ENCODE data around the gene CD79B.

CD79B gene

DNA sequence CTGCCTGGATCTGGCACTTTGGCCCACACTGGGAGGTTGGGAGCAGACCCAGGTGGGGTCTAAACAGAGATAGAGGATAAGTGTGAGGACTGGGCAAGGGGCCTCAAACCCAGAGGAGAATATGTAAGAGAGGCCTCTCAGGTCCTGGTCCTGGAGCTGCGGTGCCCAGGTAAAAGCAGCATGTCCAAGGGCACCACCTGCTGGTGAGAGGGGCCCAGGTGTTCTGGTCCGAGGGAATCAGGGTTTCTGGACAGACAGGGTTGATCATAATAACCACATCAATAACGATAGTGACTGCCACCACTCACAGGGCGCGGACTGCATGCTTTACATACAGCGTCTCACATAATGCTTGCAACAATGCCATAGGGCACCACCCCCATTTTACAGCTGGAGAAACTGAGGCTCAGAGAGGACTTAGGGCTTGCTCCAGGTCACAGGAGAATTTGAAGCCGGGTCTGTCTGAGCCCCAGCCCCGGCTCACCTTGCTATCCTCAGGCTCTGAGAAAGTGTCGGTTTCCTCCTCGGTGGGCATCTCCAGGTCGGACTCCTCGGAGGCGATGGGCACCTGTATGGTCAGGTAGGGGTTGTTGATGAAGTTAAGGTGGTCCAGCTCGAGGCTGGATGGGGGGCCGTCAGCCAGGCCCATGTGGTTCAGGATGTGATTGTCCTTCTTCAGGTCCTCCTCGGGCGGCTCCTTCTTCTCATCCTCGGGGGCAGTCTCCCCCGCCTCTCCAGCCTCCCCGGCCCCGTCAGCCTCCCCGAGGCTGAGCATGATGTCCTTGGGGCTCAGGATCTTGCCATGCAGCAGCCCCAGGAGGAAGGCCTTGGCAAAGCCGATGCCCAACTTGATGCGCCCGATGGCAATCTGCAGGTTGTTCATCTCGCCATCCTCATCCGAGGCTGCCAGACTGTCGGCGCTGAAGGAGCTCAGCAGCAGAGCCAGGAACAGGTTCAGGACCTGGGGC is 19.1 kb upstream of the CD79B start:
- DNase-seq (ENCODE audit: low read depth) = no peak

DNA sequence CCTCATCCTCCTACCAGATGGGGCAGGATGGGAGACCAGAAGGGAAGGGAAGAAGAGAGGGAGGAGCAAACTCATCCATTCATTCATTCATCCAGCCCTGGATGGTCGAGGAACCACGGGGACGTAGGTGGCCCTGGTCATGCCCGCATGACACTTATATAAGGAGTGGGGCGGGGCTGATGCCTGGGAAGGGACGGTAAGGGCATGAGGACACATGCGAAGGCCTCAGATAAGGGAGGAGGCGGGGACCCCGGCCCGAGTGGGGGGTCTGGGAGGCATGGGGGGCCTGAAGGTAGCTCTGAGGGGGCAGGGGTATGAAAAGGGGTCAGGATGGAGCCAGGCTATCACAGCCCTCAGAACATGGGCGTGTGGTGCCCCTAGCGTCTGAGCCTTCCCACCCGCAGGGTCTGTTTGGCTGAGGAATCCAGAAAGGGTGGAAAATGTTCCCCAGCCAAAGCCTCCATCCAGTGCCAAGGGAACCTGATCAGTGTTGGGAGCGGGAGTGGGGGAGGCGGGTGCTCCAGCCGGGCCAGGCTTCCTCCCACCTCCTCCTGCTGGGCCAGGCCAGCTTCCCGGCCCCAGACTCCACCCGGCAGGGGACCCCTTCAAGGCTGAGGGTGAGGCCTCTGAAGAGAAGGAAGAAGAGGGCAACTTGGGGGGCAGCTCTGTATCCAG is 17.6 kb upstream of the CD79B start:
- DNase-seq (ENCODE audit: low read depth) = no peak

DNA sequence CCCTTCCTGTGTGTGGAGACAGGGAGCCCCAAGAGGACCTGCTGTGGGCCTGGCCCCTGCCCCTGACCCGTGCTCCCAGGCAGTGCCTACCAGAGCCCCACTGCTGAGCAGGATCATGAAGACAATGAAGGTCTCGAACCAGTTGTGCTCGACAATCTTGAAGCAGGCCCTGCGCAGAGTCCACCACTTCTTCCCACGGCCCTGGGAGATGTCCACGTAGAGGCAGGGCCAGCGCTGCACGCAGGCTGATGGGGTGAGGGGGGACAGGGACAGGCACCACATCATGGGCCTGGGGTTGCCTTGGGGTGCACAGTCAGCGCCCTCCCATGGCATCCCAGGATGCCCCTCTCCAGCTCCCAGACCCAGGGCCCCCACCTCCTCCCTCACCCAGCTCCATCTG is 16.4 kb upstream of the CD79B start:
- DNase-seq (ENCODE audit: low read depth) = no peak

DNA sequence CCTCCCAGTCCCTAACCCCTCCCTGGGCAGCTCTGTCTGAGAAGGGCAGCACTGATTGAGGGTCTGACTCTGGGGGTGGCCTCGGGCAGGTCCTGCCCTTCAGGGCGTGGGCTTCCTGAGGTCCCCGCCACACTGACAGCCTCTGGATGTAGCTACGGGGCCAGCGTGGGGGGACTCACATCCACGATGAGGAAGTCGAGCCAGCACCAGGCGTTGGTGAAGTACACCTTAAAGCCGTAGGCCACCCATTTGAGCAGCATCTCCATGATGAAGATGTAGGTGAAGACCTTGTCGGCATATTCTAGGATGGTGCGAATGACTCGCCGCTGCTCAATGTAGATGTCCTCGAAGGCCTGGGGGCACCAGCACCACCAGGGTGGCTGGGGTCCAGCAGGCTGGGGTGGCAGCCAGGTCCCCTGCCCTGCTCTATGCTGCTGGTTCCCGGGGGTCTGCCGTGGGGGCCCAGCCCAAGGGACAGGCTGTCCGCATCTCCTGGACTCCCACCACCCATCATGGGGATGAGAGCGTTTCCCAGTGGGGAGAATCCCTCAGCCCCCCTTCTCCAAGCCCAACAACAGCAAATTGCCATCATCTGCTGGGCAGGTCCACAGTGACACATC is 15.7 kb upstream of the CD79B start:
- no peak for DNase-seq (ENCODE audit: low read depth)

DNA sequence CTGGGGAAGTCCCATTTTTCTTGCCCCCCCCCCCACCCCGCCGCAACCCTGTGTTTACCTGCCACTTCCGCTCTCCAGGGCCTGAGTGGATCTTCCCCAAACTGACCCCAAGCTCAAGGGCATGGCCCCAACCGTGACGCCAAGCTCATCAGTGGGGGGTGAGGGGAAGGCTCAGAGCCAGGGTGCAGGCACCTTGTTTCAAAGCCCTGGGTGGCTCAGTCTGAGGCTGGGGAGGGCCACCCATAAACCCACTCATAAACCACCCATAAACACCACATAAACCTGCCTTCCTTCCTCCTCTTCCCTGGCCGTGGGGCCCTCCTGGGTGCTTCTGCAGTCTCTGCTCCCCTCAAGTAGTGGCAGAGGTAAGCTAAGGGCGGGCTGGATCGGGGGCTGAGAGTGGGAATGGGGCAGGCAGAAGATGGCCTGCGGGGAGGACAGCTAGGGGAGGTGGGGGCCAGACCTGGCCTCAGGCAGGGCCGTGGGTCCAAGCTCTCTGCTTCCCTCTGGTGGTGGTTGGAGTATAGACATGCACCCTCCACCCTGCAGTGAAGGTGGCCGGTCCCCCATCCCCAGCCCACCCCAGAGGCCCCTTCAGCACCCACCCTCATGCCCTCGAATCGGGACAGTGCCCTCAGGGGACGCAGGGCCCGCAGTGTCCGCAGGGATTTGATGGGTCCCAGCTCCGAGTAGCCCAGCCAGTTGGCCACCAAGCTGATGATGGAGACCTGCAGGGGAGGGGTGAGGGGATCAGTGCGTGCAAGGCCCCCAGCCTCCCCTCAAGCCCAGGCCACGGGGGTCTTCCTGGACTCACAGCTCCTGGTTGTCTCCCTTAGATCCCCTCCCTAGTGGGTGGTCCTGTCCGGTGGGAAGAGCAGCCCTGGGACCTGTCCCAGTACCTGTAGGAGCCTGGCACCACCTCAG is 14.6 kb upstream of the CD79B start:
- DNase-seq (ENCODE audit: low read depth) = no peak

DNA sequence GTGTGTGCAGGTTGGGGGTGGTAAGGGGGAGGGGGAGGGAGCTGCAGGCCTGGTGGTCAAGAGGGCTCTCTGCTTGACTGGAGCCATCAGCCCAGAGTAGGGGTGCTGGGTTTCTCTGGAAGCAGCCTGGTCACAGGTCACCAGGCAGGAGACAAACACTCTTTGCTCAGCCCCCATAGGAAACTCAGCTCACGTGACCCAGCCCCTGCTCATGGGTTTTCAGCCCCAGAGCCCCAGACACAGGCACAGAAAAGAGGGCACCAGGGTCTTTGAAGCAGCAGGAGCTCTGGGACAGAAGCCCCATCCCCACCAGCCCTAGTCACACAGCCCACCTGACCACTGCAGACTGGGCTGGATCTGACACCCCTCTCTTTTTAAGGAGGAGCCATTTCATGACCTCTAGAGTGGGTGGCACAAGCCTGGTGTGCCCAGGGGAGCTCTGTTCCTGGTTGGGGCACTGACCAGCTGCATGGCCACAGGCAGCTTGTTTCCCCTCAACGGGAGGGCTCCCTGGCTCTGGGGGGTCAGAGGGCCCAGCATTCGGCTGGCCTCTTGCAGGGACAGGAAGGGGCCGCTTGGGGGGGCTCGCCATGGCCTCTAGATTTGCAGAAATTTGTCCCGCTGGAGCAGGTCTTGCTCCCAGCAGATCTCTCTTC is 13.8 kb upstream of the CD79B start:
- no peak for DNase-seq (ENCODE audit: low read depth)

DNA sequence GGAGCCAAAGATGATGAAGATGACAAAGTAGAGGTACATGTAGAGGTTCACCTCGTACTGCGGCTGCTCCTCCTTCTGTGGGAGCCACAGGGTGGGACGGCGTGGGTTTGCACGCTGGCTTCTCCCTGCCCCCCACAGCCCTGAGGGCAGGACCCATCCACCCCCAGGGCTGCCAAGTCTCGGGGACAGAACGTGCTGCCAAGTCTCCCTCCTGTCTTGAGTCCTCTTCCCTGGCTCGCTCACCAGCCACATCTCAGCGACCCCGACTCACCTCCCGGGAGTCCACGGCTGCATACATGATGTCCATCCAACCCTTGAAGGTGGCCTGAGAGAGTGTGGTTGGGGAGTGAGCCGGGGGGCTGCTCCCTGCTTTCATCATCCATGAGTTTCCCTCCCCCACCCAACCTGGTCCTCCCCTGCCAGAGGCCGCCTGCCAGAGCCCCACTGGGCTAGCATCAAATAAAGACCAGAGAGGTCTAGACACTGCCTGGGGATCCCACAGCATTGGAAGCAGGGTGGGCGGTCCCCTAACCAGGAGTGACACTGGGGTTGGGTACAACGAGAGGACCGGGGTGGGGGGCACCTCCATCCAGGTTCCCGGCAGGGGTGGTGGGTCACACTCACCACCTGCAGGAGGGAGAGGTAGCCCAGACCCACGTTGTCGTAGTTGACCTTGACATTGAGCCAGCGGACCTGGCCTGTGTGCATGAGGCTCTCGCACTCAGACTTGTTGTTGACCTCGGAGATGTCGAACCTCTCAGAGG is 12.8 kb upstream of the CD79B start:
- no peak for DNase-seq (ENCODE audit: low read depth)

DNA sequence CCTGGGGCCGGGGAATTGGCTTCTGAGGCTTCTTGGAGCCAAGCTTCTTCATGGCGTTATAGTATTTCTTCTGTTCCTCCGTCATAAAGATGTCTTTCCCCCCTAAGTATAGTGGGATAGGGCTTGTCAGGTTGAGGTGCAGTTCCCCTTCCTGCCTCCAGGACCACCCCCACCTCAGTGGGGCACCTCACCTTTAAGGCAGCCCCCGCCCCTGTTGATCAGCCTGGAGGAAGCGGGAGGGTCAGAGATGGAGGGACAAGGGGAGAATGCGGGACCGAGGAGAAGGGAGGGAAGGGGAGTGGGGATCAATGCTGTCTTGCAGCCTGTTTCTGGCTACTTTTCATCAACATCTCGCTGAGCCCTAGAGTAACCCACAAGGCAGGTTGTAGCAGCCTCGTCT is 11.6 kb upstream of the CD79B start:
- no peak for DNase-seq (ENCODE audit: low read depth)

DNA sequence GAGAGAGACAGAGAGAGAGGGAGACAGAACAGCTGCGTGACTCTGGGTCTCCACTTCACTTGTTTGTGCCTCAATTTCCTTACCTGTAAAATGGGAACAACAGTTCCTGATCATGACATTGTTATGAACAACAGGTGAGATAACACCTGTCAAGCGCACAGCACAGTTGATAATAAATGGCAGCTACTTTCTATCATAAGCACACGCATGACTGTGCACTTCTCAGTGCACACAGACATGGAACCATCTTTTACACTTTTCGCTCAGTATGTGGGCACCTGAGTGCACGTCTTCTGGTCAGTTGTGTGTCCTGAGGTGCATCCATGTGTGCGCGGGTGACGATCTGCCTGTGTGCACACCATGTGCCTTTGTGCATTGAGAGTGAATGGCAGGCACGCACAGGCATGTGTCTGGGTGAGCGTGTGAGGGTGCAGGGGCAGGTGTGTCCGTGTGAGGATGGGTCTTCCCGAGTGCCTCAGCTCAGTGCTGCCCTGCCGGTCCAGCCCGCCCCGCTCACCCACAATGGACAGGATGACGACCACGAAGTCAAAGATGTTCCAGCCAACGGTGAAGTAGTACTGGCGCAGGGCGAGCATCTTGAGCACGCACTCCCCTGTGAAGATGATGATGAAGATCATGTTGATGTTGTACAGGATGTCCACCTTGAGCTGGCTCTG is 10.3 kb upstream of the CD79B start:
- DNase-seq (ENCODE audit: low read depth) = no peak

DNA sequence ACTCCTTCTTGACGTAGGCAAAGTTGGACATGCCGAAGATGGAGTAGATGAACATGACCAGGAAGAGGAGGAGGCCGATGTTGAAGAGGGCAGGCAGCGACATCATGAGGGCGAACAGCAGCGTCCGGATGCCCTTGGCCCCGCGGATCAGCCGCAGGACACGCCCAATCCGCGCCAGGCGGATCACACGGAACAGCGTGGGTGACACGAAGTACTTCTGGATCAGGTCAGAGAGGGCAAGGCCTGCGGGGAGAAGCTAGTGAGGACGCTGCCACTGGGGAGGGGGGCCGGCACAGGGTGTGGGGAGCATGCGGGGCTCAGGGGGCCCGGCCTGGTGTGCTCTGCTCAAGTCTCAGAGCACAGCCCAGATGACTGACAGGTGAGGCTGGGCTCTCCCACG is 9.6 kb upstream of the CD79B start:
- DNase-seq (ENCODE audit: low read depth) = no peak

DNA sequence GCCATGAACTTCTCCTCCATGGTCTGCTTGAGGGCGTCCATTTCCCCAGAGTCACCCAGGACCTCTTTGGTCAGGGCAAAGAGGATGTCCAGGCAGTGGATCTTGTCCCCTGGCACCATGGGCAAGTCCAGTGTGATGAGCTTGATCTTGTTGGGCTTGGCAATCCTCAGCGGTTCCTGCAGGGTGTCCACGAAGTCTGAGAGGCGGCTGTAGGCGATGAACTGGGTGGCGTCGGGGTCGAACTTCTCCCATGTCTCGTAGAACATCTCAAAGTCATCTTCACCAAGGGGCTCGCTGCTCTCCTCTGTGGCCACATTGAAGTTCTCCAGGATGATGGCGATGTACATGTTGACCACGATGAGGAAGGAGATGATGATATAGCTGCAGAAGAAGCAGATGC is 9.0 kb upstream of the CD79B start:
- DNase-seq (ENCODE audit: low read depth) = no peak

DNA sequence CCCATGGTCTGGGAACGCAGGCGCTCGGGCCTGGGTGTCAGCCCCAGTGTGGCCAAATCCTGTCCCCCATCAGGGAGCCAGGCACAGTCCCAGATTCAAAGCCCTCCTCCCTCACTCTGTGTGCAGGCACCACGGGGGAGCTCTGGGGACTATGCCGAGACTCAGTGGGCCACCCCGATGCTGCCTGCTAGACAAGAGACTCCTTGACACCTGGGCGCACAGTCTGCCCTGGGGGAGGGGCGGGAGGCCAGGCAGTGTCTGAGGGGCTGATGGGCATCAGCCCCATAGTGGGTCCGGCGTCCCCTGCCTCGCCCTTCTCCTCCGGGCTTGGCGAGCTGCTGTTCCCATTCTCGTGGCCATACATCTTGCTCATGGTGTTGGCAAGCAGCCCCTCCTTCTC is 8.5 kb upstream of the CD79B start:
- DNase-seq (ENCODE audit: low read depth) = no peak

DNA sequence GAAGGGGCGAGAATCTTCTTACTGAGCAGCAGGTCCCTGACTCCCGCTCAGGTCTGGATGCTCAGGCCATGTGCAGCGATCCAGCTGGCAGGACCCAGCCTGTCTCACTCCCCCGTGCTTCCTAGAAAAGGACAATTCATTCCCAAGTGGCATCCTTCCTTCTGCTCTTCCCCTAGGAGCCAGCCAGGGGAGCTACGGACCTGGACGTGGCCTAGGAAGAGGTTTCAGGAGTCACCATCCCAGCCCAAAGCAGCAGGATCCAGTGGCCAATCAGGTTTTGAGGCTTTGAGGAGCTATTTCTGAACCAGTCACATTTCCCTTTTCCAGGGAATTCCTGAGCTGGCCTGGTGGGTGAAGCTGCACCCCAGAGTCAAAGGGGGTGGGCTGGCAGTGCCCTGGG is 7.8 kb upstream of the CD79B start:
- no peak for DNase-seq (ENCODE audit: low read depth)

DNA sequence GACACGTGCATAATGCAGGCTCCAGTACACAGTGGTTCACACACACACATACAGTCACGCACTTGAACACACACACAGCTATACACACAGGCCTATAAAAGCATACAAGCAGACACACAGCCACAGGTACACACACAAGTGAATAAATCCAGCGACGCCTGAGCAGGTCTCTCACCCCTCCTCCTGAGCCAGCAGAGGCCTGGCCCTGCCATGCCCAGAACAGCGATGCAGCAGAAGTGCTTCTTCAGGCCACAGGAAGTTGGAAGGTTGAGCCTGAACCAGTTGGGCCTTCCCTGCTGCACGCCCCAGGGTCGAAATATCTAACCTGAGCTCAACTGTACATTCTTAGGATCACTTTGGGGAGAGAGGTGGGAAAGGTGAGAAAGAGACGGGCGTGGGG is 7.3 kb upstream of the CD79B start:
- DNase-seq (ENCODE audit: low read depth) = no peak

DNA sequence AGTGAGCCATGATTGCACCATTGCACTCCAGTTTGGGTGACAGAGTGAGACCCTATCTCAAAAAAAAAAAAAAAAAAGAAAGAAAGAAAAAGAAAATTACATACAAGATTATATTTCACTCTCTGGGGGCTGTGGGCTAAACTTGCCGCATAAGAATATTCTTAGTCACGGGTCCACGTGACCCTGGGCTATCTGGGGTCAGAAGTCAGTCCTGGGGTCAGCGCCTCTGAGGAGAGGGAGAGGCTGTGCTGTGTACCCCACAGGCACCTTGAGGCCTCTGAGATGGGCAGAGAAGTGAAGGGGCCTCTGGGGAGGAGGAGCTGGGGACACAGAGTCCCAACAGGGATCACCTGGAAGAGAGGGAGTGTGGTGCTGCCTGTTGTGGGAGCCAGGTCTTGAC is 5.8 kb upstream of the CD79B start:
- no peak for DNase-seq (ENCODE audit: low read depth)

DNA sequence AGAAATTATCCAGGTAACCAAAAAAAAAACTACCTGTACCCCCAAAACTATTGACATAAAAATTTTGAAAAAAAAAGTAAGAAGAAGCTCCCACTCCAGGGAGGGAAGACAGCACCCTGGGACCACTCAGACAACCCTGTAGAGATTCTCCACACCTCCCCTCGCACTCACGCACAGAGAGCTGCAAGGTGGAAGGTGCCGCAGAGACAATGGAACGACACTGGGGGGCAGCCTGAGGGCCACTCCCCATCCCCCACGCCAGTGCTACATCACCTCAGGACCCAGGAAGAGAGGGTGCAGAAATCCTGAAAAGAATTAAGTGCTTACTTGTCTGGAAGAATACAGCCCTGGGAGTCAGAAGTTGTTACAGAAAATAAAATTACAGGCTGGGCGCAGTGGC is 5.2 kb upstream of the CD79B start:
- no peak for DNase-seq (ENCODE audit: low read depth)

DNA sequence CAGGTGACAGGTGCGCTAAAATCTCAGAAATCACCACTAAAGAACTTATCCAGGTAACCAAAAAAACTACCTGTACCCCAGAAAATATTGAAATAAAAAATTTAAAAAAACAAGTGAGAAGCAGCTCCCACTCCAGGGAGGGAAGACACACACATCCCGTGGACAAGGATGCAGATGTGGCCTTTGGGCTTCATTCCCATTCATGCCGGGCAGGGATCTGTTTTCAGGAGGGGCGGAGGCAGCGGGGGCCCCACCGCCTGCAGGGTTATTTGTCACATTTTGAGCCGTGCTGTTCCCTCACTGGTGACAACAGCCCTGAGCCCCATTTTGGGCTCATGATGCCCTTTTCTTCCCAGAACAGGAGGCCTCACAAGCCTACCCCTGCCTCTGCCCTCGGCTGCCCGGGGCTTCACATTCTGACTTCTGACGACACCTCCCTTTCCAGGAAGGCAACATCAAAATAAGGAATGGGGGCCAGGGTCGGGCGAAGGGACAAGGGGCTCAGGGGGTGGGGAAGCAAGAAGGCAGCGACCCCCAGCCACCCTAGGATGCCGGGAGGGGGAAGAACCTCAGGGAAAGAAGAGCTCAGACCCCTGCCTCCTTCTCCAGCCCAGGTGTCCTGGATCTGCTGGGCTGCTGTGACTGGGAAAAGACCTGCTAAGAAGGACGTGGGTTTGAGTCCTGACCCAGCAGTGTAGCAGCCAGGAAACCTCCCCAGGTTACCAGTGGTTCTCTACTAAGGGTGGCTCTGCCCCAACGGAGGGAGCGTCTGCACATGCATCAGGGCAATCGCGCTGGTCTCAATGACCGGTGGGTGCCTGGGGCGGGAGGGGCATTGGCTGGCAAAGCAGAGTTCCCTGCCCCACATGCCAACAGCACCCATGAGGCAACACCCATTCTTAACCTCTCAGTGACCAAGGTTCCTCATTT is 2.3 kb upstream of the CD79B start:
- DNase-seq (ENCODE audit: low read depth) = no peak

DNA sequence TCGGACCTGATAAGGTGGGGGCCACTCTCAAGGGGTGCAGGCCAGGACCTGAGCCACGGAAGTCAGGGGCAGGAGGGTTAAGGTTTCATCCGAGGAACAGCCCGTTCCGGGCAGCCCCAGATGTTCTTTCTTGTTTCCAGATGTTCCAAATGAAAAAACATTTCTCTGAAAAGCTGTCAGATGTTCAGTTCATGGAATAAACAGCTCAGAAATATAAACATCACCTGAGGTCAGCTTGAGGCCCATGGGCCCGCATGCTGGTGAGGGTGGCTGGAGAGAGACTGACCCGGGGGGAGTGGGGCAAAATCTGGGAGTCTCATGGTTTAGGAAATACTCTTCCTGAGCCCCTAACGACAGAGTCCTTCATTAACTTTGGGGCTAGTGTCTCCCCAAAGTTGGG is 1.5 kb upstream of the CD79B start:
- no peak for DNase-seq (ENCODE audit: low read depth)

DNA sequence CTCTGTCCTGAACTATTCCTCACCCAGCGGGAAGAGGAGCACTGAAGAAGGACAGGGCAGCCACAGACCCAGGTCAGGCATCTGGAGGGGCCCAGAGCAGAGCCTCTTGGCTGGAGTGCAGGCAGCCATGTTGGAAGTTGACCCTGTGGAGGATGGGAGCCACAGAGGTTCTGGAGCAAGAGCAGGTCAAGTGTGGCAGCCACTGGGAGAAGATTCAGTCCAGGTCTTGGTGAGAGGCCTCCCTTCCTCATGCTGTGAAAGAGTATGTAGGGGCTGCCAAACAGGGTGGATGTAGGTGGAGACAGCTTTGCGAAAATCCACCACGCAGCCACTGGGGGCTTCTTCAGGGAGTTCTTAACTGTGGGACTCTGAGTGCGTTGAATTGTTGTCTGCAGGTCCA is 590 bp upstream of the CD79B start:
- DNase-seq (ENCODE audit: low read depth) = no peak

Data from HS-5 (cell line).